ENCODE results near the gene TBC1D12.

Gene TBC1D12

GRCh38 chr10:94443047-94443446, 40.7 kb downstream of the TBC1D12 start:
- H3K27me3 ChIP-seq (ENCODE audit: insufficient read depth, low read length), result no peaks in the 10 kb centered on the region
- no peaks in the 10 kb centered on the region for H3K4me1 ChIP-seq (ENCODE audit: insufficient read depth, low read length)
- H3K36me3 ChIP-seq (ENCODE audit: insufficient read depth, low read length), result no peaks in the 10 kb centered on the region
- no peak overlapping the region for H3K4me3 ChIP-seq (ENCODE audit: low read length)
- no peak overlapping the region for H2AFZ ChIP-seq (ENCODE audit: low read depth, low read length)
- no peaks in the 10 kb centered on the region for H3K9me3 ChIP-seq (ENCODE audit: low read length)

GRCh38 chr10:94443549-94443948, 41.2 kb downstream of the TBC1D12 start:
- H2AFZ ChIP-seq (ENCODE audit: low read depth, low read length), result no peak overlapping the region
- H3K36me3 ChIP-seq (ENCODE audit: insufficient read depth, low read length), result no peaks in the 10 kb centered on the region
- H3K27me3 ChIP-seq (ENCODE audit: insufficient read depth, low read length), result no peaks in the 10 kb centered on the region
- no peak overlapping the region for H3K4me3 ChIP-seq (ENCODE audit: low read length)
- no peaks in the 10 kb centered on the region for H3K9me3 ChIP-seq (ENCODE audit: low read length)
- H3K4me1 ChIP-seq (ENCODE audit: insufficient read depth, low read length), result no peaks in the 10 kb centered on the region

DNA sequence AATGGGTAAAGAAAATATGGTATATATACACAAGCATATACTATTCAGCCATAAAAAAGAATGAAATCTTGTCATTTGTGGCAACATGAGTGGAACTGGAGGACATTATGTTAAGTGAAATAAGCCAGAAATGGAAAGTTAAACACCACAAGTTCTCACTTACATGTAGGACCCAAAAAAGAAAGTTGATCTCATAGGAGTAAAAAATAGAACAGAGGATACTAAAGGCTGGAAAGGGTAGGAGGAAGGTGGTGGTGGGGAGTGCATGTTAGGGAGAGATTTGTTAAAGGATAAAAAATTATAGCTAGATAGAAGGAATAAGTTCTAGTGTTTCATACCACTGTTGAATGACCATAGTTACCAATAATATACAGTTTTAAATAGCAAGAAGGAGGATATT, 48.4 kb downstream of the TBC1D12 start:
- Histone ChIP-seq H3K4me3 (ENCODE audit: low read length) (no peak overlapping the region), H3K4me1 (ENCODE audit: insufficient read depth, low read length) (no peaks in the 10 kb centered on the region), H3K9me3 (ENCODE audit: low read length) (peaks cover 2% of the 10 kb centered on the region), H2AFZ (ENCODE audit: low read depth, low read length) (no peak overlapping the region), H3K36me3 (ENCODE audit: insufficient read depth, low read length) (no peaks in the 10 kb centered on the region), H3K27me3 (ENCODE audit: insufficient read depth, low read length) (no peaks in the 10 kb centered on the region)

GRCh38 chr10:94451883-94452519, 49.7 kb downstream of the TBC1D12 start:
- Histone ChIP-seq H3K36me3 (ENCODE audit: insufficient read depth, low read length) (no peaks in the 10 kb centered on the region), H3K4me1 (ENCODE audit: insufficient read depth, low read length) (no peaks in the 10 kb centered on the region), H3K4me3 (ENCODE audit: low read length) (no peak overlapping the region), H3K27me3 (ENCODE audit: insufficient read depth, low read length) (no peaks in the 10 kb centered on the region), H2AFZ (ENCODE audit: low read depth, low read length) (no peak overlapping the region), H3K9me3 (ENCODE audit: low read length) (peaks cover 2% of the 10 kb centered on the region)

DNA sequence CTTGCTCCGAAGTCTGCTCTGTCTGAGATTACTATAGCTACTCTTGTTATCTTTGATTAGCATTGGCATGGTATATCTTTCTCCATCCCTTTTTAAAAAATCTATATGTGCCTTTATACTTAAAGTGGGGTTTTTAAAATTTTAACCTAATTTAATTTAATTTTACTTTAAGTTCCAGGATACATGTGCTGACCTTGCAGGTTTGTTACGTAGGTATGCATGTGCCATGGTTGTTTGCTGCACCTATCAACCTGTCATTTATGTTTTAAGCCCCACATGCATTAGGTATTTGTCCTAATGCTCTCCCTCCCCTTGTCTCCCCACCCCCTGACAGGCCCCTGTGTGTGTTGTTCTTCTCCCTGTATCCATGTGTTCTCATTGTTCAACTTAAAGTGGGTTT, 54.6 kb downstream of the TBC1D12 start:
- no peak overlapping the region for H3K4me3 ChIP-seq (ENCODE audit: low read length)
- no peaks in the 10 kb centered on the region for H3K27me3 ChIP-seq (ENCODE audit: insufficient read depth, low read length)
- H2AFZ ChIP-seq (ENCODE audit: low read depth, low read length), result no peak overlapping the region
- no peaks in the 10 kb centered on the region for H3K36me3 ChIP-seq (ENCODE audit: insufficient read depth, low read length)
- H3K9me3 ChIP-seq (ENCODE audit: low read length), result peaks cover 10% of the 10 kb centered on the region
- no peaks in the 10 kb centered on the region for H3K4me1 ChIP-seq (ENCODE audit: insufficient read depth, low read length)

DNA sequence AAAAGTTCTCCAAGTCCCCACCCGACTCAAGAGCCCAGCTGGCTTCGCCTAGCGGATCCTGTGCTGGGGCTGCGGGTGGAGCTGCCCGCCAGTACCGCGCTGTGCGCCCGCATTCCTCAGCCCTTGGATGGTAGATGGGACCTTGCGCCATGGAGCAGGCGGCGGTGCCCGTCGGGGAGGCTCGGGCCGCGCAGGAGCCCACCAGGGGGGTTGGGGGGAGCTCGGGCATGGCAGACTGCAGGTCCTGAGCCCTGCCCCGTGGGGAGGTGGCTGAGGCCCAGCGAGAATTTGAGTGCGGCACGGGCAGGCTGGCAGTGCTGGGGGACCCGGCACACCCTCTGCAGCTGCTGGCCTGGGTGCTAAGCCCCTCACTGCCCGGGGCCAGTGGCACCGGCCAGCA, 57.0 kb downstream of the TBC1D12 start:
- no peaks in the 10 kb centered on the region for H3K27me3 ChIP-seq (ENCODE audit: insufficient read depth, low read length)
- H3K4me3 ChIP-seq (ENCODE audit: low read length), result no peak overlapping the region
- no peaks in the 10 kb centered on the region for H3K4me1 ChIP-seq (ENCODE audit: insufficient read depth, low read length)
- no peaks in the 10 kb centered on the region for H3K36me3 ChIP-seq (ENCODE audit: insufficient read depth, low read length)
- peaks cover 8% of the 10 kb centered on the region for H3K9me3 ChIP-seq (ENCODE audit: low read length)
- no peak overlapping the region for H2AFZ ChIP-seq (ENCODE audit: low read depth, low read length)

- no peaks in the 10 kb centered on the region for H3K27me3 ChIP-seq (ENCODE audit: insufficient read depth, low read length)
- H3K4me3 ChIP-seq (ENCODE audit: low read length), result no peak overlapping the region
- H3K36me3 ChIP-seq (ENCODE audit: insufficient read depth, low read length), result no peaks in the 10 kb centered on the region
- H3K4me1 ChIP-seq (ENCODE audit: insufficient read depth, low read length), result no peaks in the 10 kb centered on the region
- H3K9me3 ChIP-seq (ENCODE audit: low read length), result peaks cover 8% of the 10 kb centered on the region
- H2AFZ ChIP-seq (ENCODE audit: low read depth, low read length), result no peak overlapping the region
Measured at GRCh38 chr10:94461503-94461902, 59.2 kb downstream of the TBC1D12 start.

GRCh38 chr10:94462130-94462529, 59.8 kb downstream of the TBC1D12 start:
- Histone ChIP-seq H3K4me1 (ENCODE audit: insufficient read depth, low read length) (no peaks in the 10 kb centered on the region), H2AFZ (ENCODE audit: low read depth, low read length) (no peak overlapping the region), H3K27me3 (ENCODE audit: insufficient read depth, low read length) (no peaks in the 10 kb centered on the region), H3K9me3 (ENCODE audit: low read length) (peaks cover 8% of the 10 kb centered on the region), H3K4me3 (ENCODE audit: low read length) (no peak overlapping the region), H3K36me3 (ENCODE audit: insufficient read depth, low read length) (no peaks in the 10 kb centered on the region)

DNA sequence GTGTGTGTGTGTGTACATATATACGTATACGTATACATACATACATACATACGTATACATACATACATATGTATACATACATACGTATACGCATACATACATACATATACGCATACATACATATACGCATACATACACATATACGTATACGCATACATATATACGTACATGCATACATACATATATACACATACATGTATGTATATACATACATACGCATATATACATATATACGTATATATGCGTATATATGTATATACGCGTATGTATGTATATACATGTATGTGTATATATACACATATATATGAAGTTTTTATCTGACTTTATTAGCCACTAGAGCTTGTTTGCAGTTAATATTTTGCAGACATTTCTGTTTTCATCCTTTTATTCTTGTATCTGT, 63.3 kb downstream of the TBC1D12 start:
- Histone ChIP-seq H3K9me3 (ENCODE audit: low read length) (no peaks in the 10 kb centered on the region), H3K4me3 (ENCODE audit: low read length) (no peak overlapping the region), H3K4me1 (ENCODE audit: insufficient read depth, low read length) (no peaks in the 10 kb centered on the region), H2AFZ (ENCODE audit: low read depth, low read length) (no peak overlapping the region), H3K27me3 (ENCODE audit: insufficient read depth, low read length) (no peaks in the 10 kb centered on the region), H3K36me3 (ENCODE audit: insufficient read depth, low read length) (no peaks in the 10 kb centered on the region)

DNA sequence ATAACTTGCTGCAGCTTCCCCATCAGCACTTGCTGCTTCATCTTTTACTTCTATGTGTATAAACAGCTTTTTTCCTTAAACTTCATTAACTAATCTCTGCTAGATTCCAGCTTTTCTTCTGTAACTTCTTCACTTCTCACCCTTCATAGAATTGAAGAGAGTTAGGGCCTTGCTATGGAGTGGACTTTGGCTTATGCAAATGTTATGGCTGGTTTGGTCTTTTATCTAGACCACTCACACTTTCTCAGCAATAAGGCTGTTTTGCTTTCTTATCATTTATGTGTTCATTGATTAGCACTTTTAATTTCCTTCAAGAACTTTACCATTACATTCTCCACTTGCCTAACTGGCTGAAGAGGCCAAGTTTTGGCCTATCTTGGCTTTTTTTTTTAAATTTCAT, 79.1 kb downstream of the TBC1D12 start:
- Histone ChIP-seq H2AFZ (ENCODE audit: low read depth, low read length) (no peak overlapping the region), H3K4me1 (ENCODE audit: insufficient read depth, low read length) (no peaks in the 10 kb centered on the region), H3K27me3 (ENCODE audit: insufficient read depth, low read length) (no peaks in the 10 kb centered on the region), H3K9me3 (ENCODE audit: low read length) (no peaks in the 10 kb centered on the region), H3K4me3 (ENCODE audit: low read length) (no peak overlapping the region), H3K36me3 (ENCODE audit: insufficient read depth, low read length) (no peaks in the 10 kb centered on the region)

- Histone ChIP-seq H2AFZ (ENCODE audit: low read depth, low read length) (no peak overlapping the region), H3K4me3 (ENCODE audit: low read length) (no peak overlapping the region), H3K27me3 (ENCODE audit: insufficient read depth, low read length) (no peaks in the 10 kb centered on the region), H3K36me3 (ENCODE audit: insufficient read depth, low read length) (no peaks in the 10 kb centered on the region), H3K9me3 (ENCODE audit: low read length) (no peaks in the 10 kb centered on the region), H3K4me1 (ENCODE audit: insufficient read depth, low read length) (no peaks in the 10 kb centered on the region)
Measured at GRCh38 chr10:94483970-94484369, 81.6 kb downstream of the TBC1D12 start.

DNA sequence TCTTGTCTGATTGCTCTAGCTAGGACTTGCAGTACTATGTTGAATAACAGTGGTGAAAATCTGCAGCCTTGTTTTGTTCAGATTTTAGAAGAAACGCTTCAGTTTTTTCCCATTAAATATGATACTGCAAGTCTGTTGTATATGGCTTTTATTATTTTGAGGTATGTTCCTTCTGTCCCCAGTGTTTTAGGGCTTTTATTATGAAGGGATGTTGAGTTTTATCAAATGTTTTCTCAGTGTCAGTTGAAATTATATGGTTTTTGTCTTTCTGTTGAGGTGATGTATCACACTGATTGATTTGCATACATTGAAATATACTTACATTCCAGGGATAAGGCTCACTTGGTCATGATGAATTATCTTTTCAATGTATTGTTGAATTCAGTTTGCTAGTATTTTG, 82.8 kb downstream of the TBC1D12 start:
- Histone ChIP-seq H3K9me3 (ENCODE audit: low read length) (no peaks in the 10 kb centered on the region), H3K27me3 (ENCODE audit: insufficient read depth, low read length) (no peaks in the 10 kb centered on the region), H3K4me3 (ENCODE audit: low read length) (no peak overlapping the region), H2AFZ (ENCODE audit: low read depth, low read length) (no peak overlapping the region), H3K36me3 (ENCODE audit: insufficient read depth, low read length) (no peaks in the 10 kb centered on the region), H3K4me1 (ENCODE audit: insufficient read depth, low read length) (no peaks in the 10 kb centered on the region)

GRCh38 chr10:94487575-94487974, 85.2 kb downstream of the TBC1D12 start:
- no peaks in the 10 kb centered on the region for H3K4me1 ChIP-seq (ENCODE audit: insufficient read depth, low read length)
- no peak overlapping the region for H2AFZ ChIP-seq (ENCODE audit: low read depth, low read length)
- no peaks in the 10 kb centered on the region for H3K36me3 ChIP-seq (ENCODE audit: insufficient read depth, low read length)

DNA sequence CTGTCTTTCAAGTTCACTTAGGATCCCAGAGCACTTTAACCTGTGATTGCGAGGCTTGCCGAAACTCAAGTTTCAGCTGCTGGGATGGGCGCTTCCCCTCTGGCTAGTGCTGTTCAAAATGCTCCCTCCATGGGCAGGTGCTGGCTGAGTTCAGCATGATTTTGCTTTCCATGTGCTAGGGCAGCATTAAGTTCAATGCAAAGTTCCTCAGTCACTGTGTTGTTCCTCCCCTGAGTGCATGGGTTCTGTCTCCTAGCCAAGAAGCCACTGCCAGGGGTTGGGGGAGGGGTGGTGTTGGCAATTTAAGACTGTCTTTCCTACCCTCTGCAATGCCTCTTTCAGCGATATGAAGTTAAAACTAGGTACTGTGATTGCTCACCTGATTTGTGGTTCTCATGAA, 86.8 kb downstream of the TBC1D12 start:
- Histone ChIP-seq H3K36me3 (ENCODE audit: insufficient read depth, low read length) (no peaks in the 10 kb centered on the region), H3K9me3 (ENCODE audit: low read length) (peaks cover 2% of the 10 kb centered on the region), H3K4me1 (ENCODE audit: insufficient read depth, low read length) (no peaks in the 10 kb centered on the region), H3K27me3 (ENCODE audit: insufficient read depth, low read length) (no peaks in the 10 kb centered on the region), H2AFZ (ENCODE audit: low read depth, low read length) (no peak overlapping the region), H3K4me3 (ENCODE audit: low read length) (no peak overlapping the region)

More at GRCh38 chr10:94487575-94487974, 85.2 kb downstream of the TBC1D12 start:
- Histone ChIP-seq H3K9me3 (ENCODE audit: low read length) (no peaks in the 10 kb centered on the region), H3K4me3 (ENCODE audit: low read length) (no peak overlapping the region), H3K27me3 (ENCODE audit: insufficient read depth, low read length) (no peaks in the 10 kb centered on the region)
